Stimulated activated naive CD4-positive, alpha-beta T cell (primary cell): ENCODE measurements around the gene SGSM2.

ENCODE experiments used
- DNase-seq, 6 experiments: peaks; one replicate each; lab custom pipeline; 2025; lab: John Stamatoyannopoulos, UW

Gene SGSM2

DNA sequence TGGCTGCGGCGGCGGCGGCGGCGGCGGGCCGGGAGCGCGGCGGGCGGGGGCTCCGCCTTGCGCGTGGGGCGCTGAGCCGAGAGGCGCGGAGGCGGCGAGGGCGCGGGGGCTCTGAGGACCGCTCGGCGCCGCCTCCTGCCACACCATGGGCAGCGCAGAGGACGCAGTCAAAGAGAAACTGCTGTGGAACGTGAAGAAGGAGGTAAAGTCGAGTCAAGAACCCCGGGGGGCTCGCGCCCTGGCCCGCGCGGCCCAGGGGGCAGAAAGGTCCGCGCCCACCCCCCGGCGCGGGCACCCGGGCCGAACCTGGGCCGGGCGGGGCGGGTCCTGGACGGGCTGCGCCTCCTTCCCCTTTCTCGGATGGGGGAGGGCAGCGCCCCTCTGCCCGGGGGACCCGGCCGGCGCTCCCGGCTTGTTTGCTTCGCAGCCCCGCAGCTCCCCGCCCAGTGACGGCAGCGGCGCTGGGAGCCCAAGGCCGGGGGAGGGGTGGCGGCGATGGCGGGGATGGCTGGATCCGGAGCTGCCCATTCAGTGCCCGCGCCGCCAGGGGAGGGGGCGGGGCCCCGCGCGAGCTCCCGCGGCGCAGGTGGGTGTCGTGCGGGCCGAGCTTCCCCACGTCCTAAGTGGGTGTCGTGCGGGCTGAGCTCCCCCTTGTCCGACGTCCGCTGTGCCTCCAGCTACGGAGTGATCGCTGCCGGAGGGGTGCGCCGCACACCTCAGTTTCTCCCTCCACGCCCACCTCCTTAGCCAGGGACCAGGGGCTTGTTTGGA is 428 bp downstream of the SGSM2 start:
- DNase-seq, result peak in 5 of 6 experiments; percentile 31 to 68 (median 45)

DNA sequence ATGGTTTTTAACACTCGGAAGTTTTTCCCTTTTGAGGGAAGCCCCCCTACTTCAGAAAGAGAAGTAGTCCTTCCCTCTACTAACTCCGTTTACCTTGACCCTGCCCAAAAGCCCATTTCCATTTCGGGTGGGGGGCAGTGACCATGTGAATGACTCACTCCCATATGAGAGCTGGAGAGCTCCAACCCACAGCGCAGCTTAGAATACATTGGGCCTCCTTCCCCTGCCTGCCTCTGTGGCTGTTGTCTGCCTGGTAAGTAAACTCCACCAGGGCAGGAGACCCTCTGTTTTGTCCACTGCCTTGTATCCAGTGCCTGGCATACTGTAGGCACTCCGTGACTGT is 985 bp downstream of the SGSM2 start:
- no peak for DNase-seq

DNA sequence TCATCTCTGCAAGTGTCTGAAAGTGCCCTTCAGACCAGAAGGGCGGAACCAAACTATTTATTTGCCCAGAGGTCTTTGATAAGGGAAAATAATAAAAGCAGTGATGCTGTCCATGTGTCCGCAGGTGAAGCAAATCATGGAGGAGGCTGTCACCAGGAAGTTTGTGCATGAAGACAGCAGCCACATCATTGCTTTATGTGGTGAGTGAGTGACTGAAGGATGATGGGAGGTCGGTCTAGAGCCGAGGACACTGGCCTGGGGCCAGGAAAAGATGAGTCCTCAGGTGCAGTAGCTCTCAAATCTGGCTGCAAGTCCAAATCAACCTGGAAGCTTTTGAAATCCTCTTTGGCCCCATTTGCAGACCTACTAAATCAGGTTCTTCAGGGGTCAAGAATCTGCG is 6.1 kb downstream of the SGSM2 start:
- no peak for DNase-seq

DNA sequence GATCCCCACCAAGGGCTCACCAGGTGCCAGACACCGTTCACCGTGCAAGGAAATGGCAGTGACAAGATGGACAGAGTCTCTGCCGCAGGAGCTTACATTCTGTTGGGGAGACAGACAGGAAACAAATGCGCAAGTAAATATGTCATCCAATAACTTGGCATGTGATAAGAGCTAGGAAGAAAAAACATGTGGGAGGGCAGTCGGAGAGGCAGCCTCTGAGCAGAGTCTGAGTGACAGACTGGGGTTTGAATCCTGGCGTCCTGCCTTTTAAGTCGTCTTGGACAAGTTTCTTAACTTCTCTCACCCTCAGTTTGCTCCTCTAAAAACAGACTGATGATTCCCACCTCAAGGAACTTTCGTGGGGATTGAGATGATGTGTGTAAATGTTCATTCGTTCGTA is 7.2 kb downstream of the SGSM2 start:
- no peak for DNase-seq

DNA sequence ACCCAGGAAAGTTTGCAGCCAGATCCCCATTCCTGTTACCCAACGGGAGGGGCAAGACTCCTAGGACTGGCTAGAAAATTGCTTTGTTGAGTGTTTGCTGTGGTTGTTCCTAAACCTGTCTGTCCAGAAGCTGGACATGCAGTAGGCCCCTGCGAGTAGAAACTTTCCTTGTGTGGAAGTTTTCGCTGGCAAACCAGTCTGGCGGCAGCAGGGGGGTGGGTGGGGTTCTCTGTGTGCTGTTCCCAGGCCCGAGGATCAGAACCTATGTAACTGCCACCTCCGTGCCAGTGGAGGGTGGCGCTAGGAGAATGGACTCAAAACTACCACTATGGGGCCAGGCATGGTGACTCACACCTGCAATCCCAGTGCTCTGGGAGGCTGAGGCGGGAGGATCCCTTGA is 9.2 kb downstream of the SGSM2 start:
- DNase-seq, result no peak

DNA sequence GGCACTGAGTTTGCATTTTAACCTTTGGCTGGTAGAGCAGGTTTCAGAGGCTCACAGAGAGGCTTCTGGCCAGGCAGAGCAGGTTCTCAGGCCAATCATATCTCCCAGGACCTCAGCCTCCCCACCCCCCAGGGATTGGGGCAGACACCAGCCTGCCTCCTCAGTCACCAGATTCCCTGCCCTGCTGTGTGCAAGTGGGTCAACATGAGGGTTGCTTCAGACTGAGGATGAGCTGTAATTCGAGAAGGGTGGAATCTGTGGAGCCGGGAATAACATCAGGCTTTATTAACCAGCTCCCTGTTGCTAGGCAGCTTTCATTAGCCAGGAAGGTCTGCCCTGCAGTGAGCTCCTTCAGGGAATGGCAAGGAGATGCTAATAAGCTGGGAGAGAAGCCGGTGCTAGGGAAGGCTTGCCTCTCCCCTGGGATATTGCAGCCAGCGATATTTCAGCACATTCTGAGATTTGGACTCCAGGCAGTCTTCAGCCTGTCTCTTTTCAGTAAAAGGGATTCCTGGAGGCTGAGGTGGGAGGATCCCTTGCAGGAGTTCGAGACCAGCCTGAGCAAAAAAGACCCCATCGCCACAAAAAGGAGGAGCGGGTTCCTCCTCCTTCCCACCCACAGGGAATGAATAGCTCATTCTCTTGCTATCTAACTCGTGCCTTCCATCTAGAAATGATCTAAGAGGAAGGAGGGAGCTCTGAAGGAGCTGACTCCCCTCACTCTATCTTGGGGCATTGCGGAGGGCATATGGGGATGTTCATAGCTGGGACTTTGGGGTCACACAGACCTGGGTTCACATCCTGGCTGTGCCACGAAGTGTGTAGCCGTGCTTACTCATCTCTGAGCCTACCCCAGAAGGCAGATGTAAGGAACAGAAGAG is 10.7 kb downstream of the SGSM2 start:
- no peak for DNase-seq

GRCh38 chr17:2351269-2351668 is 14.0 kb downstream of the SGSM2 start:
- no peak for DNase-seq

- no peak for DNase-seq
These were observed 17.0 kb downstream of the SGSM2 start for GRCh38 chr17:2354311-2354710.

DNA sequence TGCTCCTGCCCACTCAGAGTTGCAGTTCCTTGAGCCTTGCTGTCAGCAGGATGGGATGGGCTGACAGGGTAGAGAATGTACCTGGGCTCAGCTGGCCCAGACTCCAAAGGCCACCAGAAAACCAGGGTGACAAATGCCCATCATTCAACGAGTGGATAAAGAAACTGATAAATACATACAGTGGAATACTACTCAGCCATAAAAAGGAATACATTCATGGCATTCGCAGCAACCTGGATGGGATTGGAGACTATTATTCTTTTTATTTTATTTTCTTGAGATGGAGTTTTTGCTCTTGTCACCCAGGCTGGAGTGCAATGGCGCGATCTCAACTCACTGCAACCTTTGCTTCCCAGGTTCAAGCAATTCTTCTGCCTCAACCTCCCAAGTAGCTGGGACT is 19.9 kb downstream of the SGSM2 start:
- DNase-seq, result no peak

- DNase-seq, result no peak
These were observed 20.7 kb downstream of the SGSM2 start for GRCh38 chr17:2357931-2358434.

GRCh38 chr17:2361010-2361760 is 23.9 kb downstream of the SGSM2 start:
- no peak for DNase-seq

- no peak for DNase-seq
These were observed 24.7 kb downstream of the SGSM2 start for GRCh38 chr17:2362016-2362415.

GRCh38 chr17:2362416-2362815 is 25.1 kb downstream of the SGSM2 start:
- DNase-seq, result no peak

DNA sequence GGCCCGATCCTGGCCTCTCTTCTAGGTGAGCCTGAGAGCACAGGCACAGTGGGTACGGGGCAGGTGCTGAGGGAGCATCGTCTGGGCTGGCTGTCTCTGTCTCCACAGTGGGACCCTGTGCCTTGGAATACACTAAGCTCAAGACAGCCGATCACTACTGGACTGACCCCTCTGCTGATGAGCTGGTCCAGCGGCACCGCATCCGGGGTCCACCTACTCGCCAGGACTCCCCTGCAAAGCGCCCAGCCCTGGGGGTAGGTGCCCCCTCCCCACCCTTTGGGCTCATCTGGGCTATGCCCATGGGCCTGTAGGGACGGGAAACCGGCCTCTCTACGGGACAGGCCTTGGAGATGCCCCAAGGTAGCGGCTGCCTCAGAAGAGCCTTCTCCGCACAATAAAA is 25.6 kb downstream of the SGSM2 start:
- DNase-seq, result no peak

- no peak for DNase-seq
These were observed 26.0 kb downstream of the SGSM2 start for GRCh38 chr17:2363318-2363717.

DNA sequence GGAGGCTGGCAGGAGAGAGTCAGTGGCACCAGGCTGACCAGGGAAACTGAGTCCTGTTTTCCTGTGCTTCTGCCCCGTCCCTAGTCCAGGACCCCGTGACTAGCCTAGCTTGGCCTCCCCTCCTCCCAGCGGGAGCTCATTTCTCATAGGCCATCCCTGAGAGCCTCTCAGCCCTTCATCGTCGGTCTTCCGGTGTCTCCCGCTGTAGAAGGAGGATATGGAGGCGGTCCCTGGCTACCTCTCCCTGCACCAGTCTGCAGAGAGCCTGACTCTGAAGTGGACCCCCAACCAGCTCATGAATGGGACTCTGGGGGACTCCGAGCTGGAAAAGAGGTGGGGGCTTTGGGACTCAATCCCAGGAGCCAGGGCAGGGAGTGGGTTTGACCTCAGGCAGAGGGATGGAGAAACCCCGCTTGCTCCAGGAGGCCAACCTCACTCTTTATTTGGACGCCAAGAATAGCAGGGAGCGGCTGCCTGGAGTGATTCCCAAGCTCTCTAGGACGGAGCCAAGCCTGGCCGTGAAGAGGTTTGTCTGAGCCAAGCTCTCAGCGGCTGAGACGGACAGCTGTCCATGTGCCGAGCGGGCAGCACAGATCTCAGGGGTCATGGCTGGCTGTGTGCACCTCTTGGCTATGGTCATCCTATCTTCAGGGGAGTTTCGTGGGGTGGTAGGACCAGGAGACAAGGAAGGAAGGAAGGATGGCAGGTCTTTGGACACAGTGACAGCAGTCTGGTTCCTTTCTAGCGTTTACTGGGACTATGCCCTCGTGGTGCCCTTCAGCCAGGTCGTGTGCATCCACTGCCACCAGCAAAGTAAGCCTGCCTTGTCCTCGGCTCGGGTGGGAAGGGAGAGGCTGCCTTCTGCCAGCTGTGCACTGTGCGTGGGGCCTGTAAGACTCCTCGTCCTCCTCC is 26.8 kb downstream of the SGSM2 start:
- no peak for DNase-seq

GRCh38 chr17:2364763-2365116 is 27.4 kb downstream of the SGSM2 start:
- no peak for DNase-seq

GRCh38 chr17:2365132-2365531 is 27.8 kb downstream of the SGSM2 start:
- DNase-seq, result no peak

DNA sequence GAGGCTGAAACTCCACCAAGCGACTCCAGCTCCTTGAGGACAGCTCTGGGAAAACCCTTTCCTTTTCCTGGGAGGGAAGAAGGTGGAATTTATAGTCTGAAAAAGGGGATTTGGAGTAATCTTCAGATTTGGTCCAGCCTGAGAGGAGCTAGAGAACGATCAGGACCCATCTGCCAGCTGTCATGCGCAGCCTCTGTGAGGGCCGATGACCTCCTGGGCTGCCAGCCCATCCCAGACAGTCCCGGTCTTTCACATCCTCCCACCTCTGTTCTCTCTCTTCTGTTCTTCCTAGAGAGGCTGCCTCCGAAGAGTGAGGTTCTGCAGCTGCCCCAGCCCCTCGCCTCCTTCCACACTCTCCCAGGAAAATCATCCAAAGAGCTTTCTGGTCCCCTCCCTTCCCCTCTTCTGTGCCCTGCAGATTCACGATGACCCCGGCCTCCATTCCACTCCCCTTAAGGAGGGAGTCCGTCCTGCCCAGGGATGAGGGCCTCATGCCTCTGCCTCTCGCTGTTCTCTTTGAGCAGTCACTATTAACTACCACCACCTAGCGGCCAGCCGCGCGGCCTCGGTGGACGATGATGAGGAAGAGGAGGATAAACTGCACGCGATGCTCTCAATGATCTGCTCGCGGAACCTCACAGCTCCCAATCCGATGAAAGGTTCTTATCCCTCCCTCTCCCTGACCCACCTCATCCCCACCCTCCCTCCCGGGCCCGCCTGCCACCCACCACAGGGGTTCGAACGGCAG is 29.6 kb downstream of the SGSM2 start:
- DNase-seq, result no peak

GRCh38 chr17:2368359-2368758 is 31.1 kb downstream of the SGSM2 start:
- no peak for DNase-seq

GRCh38 chr17:2369039-2369438 is 31.7 kb downstream of the SGSM2 start:
- no peak for DNase-seq
